K562 (cell line): ENCODE measurements around the gene ADAMTS6.

Experiments
- CHD2 ChIP-seq: IDR thresholded peaks from 2 replicates; pipeline ENCODE4 v1.6.1; 2011; ENCODE audit warnings: low read depth, low read length
- HCFC1 ChIP-seq: IDR thresholded peaks from 2 replicates; pipeline ENCODE4 v1.6.1; 2012; ENCODE audit warnings: low read depth, low read length, improper control_type of control experiment
- MYC ChIP-seq, 2 experiments: fragments of 250-450 bp in 1 of 2; sonication (Bioruptor Pico) in 1 of 2; IDR thresholded peaks; 2 replicates each; pipeline versions ENCODE4 v1.5.1 to v1.6.1; 2012 to 2021; ENCODE audit warnings: low read depth in 2 of 2, borderline replicate concordance in 1 of 2, improper control_type of control experiment in 1 of 2, low read length in 1 of 2, mild to moderate bottlenecking in 1 of 2, moderate library complexity in 1 of 2
- NBN ChIP-seq: fragments of 450-650 bp; IDR thresholded peaks from 2 replicates; pipeline ENCODE4 v1.6.1; 2016; ENCODE audit warnings: low read depth, mild to moderate bottlenecking
- ZEB2 ChIP-seq: fragments of 450-650 bp; IDR thresholded peaks from 2 replicates; pipeline ENCODE4 v1.6.1; 2016
- TF ChIP-seq, protein P1 (sequence below), 3 experiments: IDR thresholded peaks in 2 of 3; conservative IDR thresholded peaks in 1 of 3; 2 replicates each; pipeline ENCODE4 v1.5.1; 2011 to 2012; ENCODE audit warnings: low read length in 3 of 3, mild to moderate bottlenecking in 3 of 3, control low read depth in 2 of 3, improper control_type of control experiment in 1 of 3, inconsistent platforms in 1 of 3, low read depth in 1 of 3, mixed read lengths in 1 of 3, moderate library complexity in 1 of 3; ENCODE audit not compliant: insufficient read depth in 2 of 3
- TF ChIP-seq, protein P2 (sequence below): sonication (generic); formaldehyde crosslinking; IDR thresholded peaks from 2 replicates; pipeline ENCODE4 v1.8.1; 2022; ENCODE audit warnings: missing genetic modification reagents
- TF ChIP-seq, protein P3 (sequence below): fragments of 450-650 bp; IDR thresholded peaks from 2 replicates; pipeline ENCODE4 v1.6.1; 2016; ENCODE audit warnings: low read depth
- TF ChIP-seq, protein P4 (sequence below): fragments of 250-450 bp; sonication (Bioruptor Pico); IDR thresholded peaks from 2 replicates; pipeline ENCODE4 v1.8.0; 2021; ENCODE audit warnings: borderline replicate concordance, mild to moderate bottlenecking, moderate library complexity; ENCODE audit not compliant: poor library complexity, severe bottlenecking

DNA sequence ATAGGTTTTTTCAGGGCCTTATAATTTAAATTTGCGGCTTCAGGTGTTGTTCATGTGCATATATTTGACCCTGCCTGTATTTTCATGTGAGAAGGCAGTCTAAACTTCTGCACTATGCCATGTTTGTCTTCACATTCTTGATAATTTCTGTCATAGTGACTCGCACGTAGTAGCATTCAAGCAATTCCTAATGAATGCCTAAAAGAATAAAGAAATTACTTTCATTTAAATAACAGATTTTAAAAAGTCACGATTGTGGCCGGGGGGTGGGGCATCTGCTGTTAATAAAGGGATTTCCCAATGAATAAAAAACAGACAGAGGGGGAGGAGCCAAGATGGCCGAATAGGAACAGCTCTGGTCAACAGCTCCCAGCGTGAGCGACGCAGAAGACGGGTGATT lies 318.0 kb downstream of the ADAMTS6 start:
- TF ChIP-seq MYC (IDR thresholded peaks at IDR 0.05; ENCODE audit: low read depth, low read length) (no peak), MYC (CRISPR knock-in tag; IDR thresholded peaks at IDR 0.05; ENCODE audit: borderline replicate concordance, low read depth) (no peak), HCFC1 (no peak), ZEB2 (no peak), NBN (no peak), CHD2 (no peak)
- TF ChIP-seq, protein P1, sequence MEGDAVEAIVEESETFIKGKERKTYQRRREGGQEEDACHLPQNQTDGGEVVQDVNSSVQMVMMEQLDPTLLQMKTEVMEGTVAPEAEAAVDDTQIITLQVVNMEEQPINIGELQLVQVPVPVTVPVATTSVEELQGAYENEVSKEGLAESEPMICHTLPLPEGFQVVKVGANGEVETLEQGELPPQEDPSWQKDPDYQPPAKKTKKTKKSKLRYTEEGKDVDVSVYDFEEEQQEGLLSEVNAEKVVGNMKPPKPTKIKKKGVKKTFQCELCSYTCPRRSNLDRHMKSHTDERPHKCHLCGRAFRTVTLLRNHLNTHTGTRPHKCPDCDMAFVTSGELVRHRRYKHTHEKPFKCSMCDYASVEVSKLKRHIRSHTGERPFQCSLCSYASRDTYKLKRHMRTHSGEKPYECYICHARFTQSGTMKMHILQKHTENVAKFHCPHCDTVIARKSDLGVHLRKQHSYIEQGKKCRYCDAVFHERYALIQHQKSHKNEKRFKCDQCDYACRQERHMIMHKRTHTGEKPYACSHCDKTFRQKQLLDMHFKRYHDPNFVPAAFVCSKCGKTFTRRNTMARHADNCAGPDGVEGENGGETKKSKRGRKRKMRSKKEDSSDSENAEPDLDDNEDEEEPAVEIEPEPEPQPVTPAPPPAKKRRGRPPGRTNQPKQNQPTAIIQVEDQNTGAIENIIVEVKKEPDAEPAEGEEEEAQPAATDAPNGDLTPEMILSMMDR (IDR thresholded peaks at IDR 0.05 in 2 of 3, conservative IDR thresholded peaks at IDR 0.05 in 1 of 3; ENCODE audit: insufficient read depth in 2 of 3, low read depth in 1 of 3, low read length in 3 of 3): no peak
- TF ChIP-seq, protein P2, sequence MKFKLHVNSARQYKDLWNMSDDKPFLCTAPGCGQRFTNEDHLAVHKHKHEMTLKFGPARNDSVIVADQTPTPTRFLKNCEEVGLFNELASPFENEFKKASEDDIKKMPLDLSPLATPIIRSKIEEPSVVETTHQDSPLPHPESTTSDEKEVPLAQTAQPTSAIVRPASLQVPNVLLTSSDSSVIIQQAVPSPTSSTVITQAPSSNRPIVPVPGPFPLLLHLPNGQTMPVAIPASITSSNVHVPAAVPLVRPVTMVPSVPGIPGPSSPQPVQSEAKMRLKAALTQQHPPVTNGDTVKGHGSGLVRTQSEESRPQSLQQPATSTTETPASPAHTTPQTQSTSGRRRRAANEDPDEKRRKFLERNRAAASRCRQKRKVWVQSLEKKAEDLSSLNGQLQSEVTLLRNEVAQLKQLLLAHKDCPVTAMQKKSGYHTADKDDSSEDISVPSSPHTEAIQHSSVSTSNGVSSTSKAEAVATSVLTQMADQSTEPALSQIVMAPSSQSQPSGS (CRISPR knock-in tag): no peak
- TF ChIP-seq, protein P3, sequence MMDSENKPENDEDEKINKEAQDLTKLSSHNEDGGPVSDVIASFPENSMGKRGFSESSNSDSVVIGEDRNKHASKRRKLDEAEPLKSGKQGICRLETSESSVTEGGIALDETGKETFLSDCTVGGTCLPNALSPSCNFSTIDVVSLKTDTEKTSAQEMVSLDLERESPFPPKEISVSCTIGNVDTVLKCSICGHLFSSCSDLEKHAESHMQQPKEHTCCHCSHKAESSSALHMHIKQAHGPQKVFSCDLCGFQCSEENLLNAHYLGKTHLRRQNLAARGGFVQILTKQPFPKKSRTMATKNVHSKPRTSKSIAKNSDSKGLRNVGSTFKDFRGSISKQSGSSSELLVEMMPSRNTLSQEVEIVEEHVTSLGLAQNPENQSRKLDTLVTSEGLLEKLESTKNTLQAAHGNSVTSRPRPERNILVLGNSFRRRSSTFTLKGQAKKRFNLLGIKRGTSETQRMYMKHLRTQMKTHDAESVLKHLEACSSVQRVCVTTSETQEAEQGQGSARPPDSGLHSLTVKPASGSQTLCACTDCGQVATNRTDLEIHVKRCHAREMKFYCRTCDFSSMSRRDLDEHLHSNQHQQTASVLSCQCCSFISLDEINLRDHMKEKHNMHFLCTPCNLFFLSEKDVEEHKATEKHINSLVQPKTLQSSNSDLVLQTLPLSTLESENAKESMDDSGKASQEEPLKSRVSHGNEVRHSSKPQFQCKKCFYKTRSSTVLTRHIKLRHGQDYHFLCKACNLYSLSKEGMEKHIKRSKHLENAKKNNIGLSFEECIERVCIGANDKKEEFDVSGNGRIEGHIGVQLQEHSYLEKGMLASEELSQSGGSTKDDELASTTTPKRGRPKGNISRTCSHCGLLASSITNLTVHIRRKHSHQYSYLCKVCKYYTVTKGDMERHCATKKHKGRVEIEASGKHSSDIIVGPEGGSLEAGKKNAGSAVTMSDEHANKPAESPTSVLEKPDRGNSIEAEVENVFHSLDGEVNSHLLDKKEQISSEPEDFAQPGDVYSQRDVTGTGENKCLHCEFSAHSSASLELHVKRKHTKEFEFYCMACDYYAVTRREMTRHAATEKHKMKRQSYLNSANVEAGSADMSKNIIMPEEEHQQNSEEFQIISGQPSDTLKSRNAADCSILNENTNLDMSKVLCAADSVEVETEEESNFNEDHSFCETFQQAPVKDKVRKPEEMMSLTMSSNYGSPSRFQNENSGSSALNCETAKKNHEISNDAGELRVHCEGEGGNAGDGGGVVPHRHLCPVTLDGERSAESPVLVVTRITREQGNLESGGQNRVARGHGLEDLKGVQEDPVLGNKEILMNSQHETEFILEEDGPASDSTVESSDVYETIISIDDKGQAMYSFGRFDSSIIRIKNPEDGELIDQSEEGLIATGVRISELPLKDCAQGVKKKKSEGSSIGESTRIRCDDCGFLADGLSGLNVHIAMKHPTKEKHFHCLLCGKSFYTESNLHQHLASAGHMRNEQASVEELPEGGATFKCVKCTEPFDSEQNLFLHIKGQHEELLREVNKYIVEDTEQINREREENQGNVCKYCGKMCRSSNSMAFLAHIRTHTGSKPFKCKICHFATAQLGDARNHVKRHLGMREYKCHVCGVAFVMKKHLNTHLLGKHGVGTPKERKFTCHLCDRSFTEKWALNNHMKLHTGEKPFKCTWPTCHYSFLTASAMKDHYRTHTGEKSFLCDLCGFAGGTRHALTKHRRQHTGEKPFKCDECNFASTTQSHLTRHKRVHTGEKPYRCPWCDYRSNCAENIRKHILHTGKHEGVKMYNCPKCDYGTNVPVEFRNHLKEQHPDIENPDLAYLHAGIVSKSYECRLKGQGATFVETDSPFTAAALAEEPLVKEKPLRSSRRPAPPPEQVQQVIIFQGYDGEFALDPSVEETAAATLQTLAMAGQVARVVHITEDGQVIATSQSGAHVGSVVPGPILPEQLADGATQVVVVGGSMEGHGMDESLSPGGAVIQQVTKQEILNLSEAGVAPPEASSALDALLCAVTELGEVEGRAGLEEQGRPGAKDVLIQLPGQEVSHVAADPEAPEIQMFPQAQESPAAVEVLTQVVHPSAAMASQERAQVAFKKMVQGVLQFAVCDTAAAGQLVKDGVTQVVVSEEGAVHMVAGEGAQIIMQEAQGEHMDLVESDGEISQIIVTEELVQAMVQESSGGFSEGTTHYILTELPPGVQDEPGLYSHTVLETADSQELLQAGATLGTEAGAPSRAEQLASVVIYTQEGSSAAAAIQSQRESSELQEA: no peak
- TF ChIP-seq, protein P4, sequence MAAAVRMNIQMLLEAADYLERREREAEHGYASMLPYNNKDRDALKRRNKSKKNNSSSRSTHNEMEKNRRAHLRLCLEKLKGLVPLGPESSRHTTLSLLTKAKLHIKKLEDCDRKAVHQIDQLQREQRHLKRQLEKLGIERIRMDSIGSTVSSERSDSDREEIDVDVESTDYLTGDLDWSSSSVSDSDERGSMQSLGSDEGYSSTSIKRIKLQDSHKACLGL (CRISPR knock-in tag): no peak
